A673 (cell line): ENCODE measurements around the gene GYS2.

ENCODE experiments used
- EZH2 ChIP-seq: fragments of 200-600 bp; sonication (generic); IDR thresholded peaks from 2 replicates; pipeline ENCODE4 v1.6.1; 2017; ENCODE audit warnings: borderline replicate concordance, low read depth, mild to moderate bottlenecking, mixed read lengths, antibody characterized with exemption, low read length; ENCODE audit not compliant: poor library complexity, severe bottlenecking
- TF ChIP-seq, protein P1 (sequence below): fragments of 300-800, 200-600 bp; sonication (generic); conservative IDR thresholded peaks from 2 replicates; pipeline ENCODE4 v1.5.1; 2017; ENCODE audit warnings: low read depth, mild to moderate bottlenecking, antibody characterized with exemption, low read length, moderate library complexity, mixed read lengths

- TF ChIP-seq, protein P1, sequence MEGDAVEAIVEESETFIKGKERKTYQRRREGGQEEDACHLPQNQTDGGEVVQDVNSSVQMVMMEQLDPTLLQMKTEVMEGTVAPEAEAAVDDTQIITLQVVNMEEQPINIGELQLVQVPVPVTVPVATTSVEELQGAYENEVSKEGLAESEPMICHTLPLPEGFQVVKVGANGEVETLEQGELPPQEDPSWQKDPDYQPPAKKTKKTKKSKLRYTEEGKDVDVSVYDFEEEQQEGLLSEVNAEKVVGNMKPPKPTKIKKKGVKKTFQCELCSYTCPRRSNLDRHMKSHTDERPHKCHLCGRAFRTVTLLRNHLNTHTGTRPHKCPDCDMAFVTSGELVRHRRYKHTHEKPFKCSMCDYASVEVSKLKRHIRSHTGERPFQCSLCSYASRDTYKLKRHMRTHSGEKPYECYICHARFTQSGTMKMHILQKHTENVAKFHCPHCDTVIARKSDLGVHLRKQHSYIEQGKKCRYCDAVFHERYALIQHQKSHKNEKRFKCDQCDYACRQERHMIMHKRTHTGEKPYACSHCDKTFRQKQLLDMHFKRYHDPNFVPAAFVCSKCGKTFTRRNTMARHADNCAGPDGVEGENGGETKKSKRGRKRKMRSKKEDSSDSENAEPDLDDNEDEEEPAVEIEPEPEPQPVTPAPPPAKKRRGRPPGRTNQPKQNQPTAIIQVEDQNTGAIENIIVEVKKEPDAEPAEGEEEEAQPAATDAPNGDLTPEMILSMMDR = no peak
- TF ChIP-seq EZH2 = no peak
These were observed 33.6 kb downstream of the GYS2 start for GRCh38 chr12:21571046-21571445.
